CD1c-positive myeloid dendritic cell (primary cell): Measurements from ENCODE around the gene SPACA7.

Experiments used
- DNase-seq: peaks from one replicate; pipeline ENCODE4 v3.0.0-alpha.2; 2016; ENCODE audit errors: extremely low spot score

Gene SPACA7

DNA sequence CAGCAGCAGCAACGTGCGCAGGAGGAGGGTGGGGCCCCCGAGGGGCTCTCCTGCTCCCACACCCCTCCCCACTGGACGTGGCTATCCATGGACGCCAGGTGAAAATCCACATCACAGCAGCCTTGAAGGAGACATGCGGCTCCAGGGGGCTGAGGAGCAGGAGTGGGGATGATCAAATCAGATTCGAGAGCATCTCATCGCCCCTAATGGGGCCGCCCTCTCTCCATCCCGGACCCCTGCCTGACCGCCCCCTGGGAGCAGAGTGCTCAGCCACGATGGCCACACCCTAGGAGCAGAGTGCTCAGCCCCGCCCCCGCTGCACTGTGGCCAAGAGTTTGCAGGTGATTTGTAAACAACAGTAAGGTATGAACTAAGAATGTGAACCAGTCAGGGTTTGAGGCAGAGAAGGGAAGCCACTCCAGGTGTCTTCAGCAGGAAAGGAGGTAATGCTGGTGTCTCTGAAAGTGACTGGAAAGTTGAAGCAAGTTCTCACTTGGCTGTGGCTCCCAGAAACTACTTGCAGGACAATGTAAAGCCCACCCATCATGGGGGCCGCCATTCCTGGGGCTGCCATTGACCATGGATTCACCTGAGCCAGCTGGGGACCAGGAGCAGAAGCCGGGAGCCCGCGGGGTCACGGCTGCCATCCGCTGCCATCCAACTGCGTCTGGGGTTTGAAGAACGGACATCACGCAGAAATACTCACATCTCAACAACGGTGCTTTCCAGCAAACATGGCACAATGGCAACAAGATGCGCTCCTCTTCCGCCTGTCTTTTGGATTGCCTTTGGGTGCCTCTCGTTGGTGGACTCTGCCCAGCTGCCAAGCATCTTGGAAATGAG is 71.8 kb downstream of the SPACA7 start:
- no peak for DNase-seq

DNA sequence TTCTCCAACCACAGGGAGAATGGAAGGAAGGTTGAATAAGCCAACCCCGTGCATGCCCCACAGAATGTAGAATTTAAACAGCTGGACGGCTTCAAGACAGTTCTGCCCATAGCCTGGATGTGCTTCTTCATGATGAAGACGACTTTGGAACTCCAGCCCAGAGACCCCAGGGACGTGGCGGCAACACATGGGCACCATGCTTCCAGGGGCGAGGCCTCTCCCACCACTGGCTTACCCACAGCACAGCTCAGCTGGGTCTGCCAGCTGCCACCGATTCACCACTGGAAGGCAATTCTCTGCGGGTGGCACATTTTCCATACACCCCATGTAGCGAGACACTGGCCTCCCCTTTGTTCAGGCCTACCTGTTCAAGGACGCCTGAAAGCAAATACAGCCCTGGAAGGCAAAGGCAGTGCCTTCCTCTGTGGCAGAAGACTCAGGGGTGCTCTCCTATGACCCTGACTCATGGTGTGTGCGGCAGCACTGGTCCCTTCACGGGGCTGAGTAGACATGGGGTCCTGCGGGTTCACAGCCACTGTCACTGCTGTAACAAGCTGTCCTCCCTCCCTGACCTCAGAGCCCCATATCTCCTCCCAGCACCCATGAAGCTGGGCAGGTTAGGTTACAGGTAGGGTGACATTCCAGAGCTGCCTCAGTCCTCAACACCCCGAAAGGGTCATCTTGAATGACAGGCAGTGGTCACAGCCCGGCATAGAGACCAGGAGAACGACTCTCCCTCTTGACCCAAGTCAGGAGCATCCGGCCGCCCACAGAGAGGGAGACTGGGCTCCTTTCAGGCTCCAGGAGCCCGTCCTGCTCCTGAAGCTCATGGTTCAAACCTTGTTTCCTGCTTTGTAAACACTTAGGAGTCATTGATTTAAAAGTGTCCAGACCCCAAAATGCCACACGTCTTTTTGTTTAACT is 72.7 kb downstream of the SPACA7 start:
- no peak for DNase-seq

DNA sequence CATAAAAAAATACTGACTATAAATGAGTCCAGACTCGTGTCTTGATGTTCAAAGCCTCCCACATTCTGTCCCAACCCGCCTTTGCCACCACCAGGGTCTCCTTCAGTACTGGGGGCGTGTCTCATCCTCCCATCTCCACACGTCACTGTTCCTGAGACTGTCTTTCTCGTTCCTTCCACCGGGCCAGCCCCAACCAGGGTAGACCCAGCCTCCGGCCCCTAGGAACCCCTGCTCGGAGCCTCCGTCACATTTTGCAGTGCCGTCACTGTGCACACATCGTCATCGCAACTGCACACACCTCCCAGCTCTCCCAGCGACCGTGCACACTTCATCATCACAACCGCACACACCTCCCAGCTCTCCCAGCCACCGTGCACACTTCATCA is 73.4 kb downstream of the SPACA7 start:
- no peak for DNase-seq

DNA sequence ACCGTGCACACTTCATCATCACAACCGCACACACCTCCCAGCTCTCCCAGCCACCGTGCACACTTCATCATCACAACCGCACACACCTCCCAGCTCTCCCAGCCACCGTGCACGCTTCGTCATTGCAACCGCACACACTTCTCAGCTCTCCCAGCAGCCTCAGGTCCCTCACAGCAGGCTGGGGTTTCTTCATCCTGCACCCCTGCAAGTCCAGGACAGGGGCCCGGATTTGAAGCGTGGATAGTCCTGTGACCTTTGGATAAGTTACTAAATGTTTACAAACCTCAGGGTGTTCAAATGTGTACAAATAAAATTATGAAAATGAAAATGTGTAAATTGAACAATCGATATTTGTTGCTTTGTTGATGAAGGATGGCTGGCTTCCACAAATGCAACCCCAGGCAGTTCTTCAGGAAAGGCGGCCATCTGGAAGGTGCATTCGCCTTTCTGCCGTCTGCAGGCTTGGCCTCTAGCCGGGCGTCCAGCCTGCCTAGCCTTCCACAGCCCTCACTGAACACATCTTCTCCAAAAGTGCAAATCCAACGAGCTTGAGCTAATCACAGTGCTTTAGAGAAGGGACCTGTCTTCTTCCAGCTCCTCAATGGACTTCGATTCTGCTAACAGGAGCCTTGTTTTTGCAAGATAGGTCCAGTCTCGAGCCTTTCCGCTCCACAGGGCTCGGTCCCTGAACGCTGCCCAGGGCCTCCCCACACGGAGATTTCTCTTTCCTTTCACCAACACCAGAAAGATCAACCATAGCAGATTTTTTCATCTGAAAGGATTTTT is 74.2 kb downstream of the SPACA7 start:
- no peak for DNase-seq

DNA sequence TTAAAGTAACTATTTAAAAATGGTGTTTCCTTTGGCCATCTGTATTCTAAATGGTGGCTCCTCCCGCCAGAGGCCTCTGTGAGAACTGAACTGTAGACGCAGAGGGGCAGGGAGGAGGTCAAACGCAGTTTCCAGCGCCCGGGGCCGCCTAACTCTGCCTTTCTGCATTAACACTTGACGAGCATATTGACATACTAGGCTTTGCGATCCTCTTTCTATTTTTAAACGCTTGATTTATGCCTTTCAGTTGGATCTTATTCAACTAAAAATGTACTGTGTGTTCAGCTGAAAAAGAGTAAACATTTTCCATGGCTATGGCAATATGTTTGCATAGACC is 74.7 kb downstream of the SPACA7 start:
- DNase-seq, result no peak

DNA sequence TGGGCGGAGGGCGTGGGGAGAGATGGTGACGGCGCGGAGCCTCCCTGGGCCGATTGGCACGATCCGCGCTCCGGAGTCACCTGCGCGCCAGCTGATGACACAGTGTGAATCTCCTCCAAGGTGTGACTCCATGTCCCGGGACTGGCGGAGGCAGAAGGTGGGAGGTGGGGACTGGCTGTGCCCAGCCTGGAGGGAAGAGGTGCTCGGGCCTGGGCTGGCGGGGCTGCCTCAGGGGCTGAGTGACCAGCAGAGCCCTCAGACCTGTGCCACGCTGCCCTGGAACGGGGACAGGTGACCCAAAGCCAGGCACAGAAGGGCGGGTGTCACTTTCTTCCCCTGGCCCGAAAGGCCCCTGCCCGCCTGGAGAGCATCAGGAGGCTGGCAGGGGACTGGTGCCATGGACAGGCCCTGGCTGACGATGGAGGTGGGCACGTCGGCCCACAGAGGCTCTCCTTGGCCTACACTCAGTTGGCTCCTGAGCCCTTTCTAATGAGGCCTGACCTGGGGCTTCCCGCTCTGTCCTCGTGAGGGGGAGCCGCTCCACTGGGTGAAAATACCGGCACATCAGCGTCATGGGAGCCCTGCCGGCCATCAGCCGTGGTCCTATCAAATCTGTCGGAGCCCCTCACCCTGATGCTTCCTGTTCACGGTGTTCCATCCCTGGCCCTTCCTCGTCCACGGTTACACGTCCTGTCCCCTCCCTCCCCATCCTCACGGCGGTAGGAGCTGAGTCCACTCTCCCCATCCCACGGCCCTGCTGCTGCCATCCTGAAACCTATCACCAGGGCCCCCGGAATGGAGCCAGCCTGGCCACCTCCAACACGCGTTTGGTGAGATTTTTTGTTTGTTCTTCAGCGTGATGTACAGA is 75.6 kb downstream of the SPACA7 start:
- DNase-seq, result no peak

DNA sequence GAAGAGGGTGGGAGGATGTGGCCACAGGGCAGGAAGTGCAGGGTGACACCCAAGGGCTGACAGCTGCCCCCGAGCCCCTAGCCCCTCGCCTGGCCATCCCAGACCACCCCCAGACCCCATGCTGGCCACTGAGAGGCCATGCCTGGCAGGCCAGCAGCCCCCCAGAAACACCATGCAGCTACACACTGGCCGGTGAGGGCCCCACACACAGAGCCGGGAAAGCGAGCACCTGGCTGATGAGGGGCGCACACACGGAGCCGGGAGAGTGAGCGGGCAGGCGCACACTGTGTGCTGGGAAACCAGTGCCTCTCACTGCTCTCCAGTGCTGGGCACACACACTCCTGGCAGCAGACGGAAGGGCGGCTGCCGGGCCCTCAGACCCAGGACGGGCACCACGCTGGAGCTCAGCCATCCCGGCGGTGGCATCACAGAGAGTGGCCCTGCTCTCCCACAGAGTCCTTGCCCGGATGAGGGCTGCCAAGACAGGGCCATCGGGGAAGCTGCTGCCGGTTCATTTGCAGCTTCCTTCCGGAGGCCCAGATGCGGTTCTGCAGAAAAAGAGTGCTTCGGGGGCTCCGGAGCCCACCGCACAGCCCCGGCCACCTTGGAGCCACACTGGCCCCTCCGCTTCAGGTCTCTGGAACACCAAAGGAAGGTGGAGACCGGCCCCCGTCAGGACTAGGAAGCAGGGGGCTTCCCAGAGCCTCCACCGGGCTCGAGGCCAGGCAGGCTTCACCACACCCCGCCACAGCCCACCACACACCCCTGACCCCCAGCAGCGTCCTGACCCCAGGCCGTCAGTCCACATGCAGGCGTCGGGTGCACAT is 76.4 kb downstream of the SPACA7 start:
- no peak for DNase-seq

DNA sequence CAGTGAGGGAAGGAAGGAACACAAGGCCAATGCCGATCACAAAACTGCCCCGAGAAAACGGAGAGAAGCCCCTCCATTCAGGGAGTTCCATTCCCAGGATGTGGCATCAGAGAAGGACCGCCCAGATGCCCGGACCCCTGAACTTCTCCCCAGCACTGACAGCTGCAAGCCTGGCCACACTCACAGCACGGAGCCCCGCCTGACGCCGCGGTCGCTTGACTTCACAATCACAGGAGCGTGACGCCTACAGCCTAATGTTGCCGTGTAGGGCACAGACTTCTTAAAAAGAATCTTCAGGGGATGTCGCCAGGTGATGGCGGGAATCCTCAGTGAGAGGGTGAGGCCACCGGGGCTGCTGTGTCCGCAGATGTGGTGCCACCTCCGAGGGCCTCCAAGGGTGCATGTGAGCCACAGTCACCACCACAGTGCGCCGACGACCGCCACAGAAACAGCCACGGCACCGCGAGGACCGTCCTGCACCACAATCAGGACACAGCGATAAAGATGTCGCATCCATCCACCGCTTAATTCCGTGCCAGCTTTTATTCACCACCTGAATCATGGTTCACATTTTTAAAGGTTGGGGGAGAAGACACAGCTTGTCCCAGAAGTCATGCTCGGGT is 77.2 kb downstream of the SPACA7 start:
- no peak for DNase-seq

DNA sequence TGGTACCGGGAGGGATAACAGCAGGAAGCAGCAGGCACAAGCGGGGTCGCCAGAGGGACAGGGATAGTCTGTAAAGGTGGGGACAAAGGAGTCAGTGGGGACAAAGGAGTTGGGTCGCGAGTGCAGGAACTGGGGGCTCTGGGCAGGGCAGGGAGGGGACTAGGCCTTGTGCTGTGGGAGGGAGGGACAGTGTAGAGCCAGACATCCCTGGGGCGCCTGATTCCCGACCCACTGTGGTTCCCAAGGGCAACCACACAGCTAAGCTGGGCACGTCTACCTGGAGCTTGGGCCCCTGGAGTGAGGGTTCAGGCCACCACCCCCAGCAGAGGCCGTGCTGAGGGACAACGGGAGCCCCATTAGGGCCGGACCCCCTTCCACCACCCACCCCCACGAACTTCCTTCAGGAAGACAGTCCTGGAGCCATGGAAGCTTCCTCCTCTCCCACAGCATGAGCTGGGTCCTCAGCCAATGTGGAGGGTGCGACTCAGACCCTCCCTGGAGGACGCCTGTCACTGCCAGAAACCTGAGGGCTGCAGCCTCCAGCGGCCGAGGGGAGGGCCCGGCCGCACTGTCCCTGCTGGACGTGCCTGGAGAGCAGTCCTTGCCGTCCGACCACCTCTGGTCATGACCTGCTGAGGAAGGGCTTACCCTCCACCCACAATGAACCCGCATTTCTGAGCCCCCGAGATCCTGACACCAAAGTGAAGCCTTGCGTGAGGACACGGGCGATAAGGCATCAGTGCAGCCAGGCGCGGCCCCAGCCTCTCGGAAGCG is 77.9 kb downstream of the SPACA7 start:
- DNase-seq, result no peak

DNA sequence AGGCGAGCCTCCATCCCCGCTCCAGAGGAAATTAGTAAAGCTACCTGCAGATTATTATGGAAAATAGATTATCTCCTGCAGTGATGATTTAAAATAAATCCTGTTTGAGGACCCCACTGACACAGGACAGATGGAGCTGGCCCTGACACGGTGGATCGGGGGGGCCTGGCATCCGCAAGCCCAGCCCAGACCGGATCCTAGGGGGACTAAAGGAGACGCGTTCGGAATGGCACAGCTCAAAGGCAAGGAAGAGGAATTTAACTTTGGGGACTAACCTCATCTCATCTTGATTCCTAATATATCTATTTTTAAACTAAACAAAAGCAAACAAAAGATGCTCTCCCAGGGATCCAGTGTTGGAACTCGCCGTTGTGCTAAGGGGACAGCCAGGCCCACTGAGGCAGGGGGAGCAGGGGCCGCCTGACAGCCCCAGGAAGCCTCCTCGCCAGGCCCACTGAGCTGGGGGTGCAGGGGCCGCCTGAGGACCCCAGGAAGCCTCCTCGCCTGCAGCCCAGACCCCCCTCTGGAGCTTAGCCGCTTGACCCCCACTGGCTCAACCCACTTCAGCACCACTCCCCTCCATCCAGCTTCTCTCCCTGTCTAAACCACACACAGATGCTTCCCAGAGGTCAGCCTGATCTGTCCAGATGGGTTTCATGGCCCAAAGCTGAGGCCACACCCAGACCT is 78.6 kb downstream of the SPACA7 start:
- no peak for DNase-seq

DNA sequence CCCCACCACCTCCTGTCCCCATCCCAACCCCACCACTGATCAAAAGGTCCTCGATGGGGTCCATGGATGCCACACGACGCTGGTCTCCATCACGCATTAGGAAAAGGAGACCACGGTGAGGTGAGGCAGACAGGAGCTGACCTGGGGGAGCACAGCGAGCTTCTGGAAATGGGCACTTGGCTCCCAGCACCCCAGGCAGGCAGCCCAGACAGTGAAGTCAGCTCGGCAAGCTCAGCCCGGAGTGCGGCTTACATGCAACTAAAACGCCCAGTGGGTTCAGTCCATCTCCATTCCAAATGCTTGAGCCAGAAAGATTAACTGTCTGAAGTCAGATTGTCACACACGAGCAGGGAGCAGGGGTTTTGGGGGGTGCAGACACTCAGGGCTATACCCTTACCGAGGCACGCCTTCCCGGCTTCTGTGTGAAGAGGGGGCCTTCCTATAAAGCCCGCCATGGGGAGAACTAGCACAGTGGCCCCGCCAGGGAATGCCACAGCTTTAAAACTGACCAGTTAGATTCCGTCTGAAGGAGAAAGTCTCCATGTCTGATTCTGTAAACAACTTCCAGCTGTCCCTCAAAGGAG is 79.4 kb downstream of the SPACA7 start:
- DNase-seq, result no peak

DNA sequence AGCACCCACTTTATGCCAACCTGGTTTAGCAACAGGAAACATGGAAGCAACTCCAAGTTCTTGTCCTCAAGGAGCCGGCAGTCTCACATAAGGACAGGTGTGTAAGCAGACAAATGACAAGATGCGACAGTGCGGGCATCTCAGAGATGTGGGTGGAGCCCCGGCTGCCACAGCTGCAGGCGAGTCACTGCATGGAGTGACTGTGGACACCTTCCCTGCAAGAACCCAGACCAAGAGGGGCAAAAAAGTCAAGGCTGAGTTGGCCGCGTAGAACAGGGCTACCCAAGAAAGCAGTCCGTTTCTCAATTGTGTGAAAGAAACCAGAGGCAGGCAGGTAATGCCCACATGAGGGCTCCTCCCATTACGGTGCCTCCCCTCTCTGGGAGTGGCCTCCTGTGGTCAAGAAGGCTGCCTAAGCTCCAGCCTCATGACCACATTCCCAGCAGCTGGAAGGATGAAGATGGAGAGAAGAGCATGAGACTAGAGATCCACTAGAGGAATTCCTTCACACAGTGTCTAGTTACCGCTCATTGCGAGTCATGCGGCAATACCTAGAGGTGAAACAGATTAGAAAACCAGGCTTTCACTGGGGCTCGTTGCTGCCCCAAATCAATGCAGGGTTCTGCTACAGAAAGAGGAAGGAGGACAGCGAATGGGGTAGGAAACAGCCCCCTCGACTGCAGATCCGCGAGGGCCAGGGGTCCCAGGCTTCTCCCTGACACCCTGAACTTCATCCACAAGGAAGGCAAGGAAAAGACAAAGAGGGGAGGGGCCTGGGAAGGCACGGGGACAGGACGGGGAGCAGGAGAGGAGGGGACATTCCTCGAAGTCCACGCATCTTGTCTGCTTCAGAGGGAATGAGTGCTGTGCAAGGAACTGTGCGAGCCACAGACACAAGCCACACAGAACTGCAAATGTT is 80.2 kb downstream of the SPACA7 start:
- DNase-seq, result no peak

DNA sequence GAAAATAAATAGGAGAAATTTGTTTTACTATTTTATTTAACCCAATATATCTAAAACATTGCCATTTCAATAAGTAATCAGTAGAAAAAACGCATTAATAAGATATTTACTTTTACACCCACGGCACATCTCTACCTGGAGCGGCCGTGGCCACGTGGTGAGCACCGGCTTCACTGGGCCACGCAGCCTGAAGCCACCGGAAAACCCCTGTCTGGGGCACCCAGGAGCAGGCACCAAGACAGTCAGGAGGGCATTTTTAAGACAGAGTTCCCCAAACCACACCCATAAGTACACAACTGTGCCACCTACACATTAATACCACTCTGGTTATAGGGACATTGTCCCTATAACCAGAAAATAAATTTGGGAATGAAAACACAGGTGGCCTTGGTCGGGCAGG is 80.9 kb downstream of the SPACA7 start:
- no peak for DNase-seq

DNA sequence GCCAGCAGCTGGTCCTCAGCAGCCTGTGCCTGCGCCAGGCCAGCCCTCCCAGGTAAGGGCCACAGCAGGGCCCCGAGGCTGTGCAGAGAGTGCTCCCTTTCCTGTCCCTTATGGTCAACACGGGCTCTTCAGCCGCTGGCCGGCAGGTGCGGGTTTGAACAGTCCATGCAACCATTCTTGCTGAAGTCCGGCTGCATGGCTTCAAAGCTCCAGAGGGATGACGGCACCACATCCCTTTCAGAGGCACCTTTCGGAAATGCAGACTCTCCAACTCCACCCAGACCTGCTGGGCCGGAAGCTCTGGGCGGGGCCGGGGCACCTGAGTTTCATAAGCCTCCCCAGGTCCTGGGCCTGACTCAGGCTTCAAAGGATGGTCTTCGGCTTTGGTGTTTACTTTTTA is 81.3 kb downstream of the SPACA7 start:
- no peak for DNase-seq

DNA sequence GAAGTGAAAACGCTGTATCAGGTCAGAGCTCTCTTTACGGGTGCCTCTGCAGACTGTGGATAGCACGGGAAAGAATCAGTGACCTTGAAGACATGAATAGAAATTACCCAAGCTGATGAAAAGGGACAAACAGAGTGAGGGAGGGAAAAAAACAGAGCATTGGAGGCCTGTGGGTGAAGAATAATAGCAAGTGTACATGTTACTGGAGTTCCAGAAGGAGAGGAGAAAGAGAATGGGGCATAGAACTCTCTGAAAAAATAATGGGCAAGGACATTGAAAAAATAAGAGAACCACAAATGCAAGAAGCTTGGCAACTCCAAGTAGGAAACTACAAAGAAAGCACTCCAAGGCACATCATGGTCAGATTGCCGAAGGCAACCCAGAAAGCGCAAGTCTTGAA is 86.3 kb downstream of the SPACA7 start:
- no peak for DNase-seq

DNA sequence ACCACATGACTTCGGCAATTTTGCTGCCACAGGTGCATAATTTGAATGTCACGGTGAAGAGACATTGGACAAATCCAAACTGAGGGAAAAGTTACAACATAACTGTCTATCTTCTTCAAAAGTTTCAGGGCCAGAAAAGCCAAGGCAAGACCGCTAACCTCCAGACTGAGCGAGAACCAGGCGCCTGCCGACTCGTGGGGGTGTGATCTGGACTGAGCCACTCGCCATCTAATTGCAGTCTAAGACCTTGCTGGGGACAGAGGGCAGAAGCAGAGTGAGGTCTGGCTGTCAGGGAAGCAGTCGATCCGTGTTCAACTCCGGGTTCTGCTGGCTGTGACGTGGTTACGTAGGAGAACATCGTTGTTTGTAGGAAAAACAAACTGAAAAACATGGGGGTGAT is 88.6 kb downstream of the SPACA7 start:
- no peak for DNase-seq
